ENCODE data around the gene DLG2.
"Not testable (repeated sequence)": the region's sequence is repeated elsewhere in the genome, so short reads cannot be mapped to it uniquely, and the experiment has no call there.

The DLG2 gene

GRCh38 chr11:85634747-85635146 is 7.6 kb upstream of the DLG2 start:
- no peak for DNase-seq

- peak in 1 of 2 experiments; percentile 40 for DNase-seq
Measured at GRCh38 chr11:85628771-85629341, 1.7 kb upstream of the DLG2 start.

- DNase-seq = peak; percentile 98 to 99
Measured at GRCh38 chr11:85627998-85628770, 1.0 kb upstream of the DLG2 start, which contains the start of gene TMEM126B. TSS of gene TMEM126B (plus strand) at chr11:85628593. CDS start at chr11:85628608, 15 bp downstream.

- no peak for DNase-seq
Measured at GRCh38 chr11:85626496-85626895, 648 bp downstream of the DLG2 start.

- DNase-seq = no peak
Measured at GRCh38 chr11:85620256-85620655, 6.9 kb downstream of the DLG2 start.

- no peak for DNase-seq
Measured at GRCh38 chr11:85619499-85619898, 7.6 kb downstream of the DLG2 start.

GRCh38 chr11:85611643-85612042 is 15.5 kb downstream of the DLG2 start:
- not testable (repeated sequence) for DNase-seq

- DNase-seq = not testable (repeated sequence)
Measured at GRCh38 chr11:85609286-85609685, 17.9 kb downstream of the DLG2 start.

- not testable (repeated sequence) for DNase-seq
Measured at GRCh38 chr11:85608621-85609020, 18.5 kb downstream of the DLG2 start.

- DNase-seq = not testable (repeated sequence)
Measured at GRCh38 chr11:85606237-85606636, 20.9 kb downstream of the DLG2 start.

- DNase-seq = no peak
Measured at GRCh38 chr11:85603220-85603619, 23.9 kb downstream of the DLG2 start.

GRCh38 chr11:85602526-85603213 is 24.5 kb downstream of the DLG2 start:
- DNase-seq = no peak

- no peak for DNase-seq
Measured at GRCh38 chr11:85599083-85599482, 28.1 kb downstream of the DLG2 start.

- DNase-seq = no peak
Measured at GRCh38 chr11:85596886-85597285, 30.3 kb downstream of the DLG2 start.

GRCh38 chr11:85595285-85595884 is 31.8 kb downstream of the DLG2 start:
- DNase-seq = peak; percentile 45 to 52

- DNase-seq = peak; percentile 8 to 35
Measured at GRCh38 chr11:85590848-85591483, 36.2 kb downstream of the DLG2 start.

- no peak for DNase-seq
Measured at GRCh38 chr11:85589373-85589772, 37.8 kb downstream of the DLG2 start.

GRCh38 chr11:85582111-85582510 is 45.0 kb downstream of the DLG2 start:
- no peak for DNase-seq

GRCh38 chr11:85575388-85575787 is 51.8 kb downstream of the DLG2 start:
- DNase-seq = no peak

- no peak for DNase-seq
Measured at GRCh38 chr11:85572056-85572455, 55.1 kb downstream of the DLG2 start.

GRCh38 chr11:85569525-85569924 is 57.6 kb downstream of the DLG2 start:
- no peak for DNase-seq

GRCh38 chr11:85558411-85558810 is 68.7 kb downstream of the DLG2 start:
- DNase-seq = no peak

GRCh38 chr11:85551881-85552280 is 75.3 kb downstream of the DLG2 start:
- DNase-seq = no peak
